MCF 10A (cell line): Measurements from ENCODE around the gene FGD4. TPM values are rescaled to one million over a fixed set of nuclear protein-coding genes. Genes with fewer than 3 reads are reported as not detected.

Source experiments
- BruUV-seq: library from RNA; stranded (reverse); fragments of 400-500 nt; replicated peaks from 2 replicates; lab custom pipeline; 2021; lab: Mats Ljungman, UMichigan
- CTCF ChIA-PET: fragments of 300-600 bp; sonication (Branson Sonifier 250); formaldehyde crosslinking; extraction: SDS; loops from one replicate; lab custom pipeline; 2021; ENCODE audit warnings: antibody characterized with exemption, inconsistent platforms; lab: Yijun Ruan, JAX
- POLR2A ChIA-PET: fragments of 300-600, 350-650 bp; sonication (Branson Sonifier 250); formaldehyde crosslinking; extraction: SDS; loops from one replicate; lab custom pipeline; 2020; ENCODE audit warnings: antibody characterized with exemption, inconsistent platforms; lab: Yijun Ruan, JAX
- DNase-seq: peaks from one replicate; pipeline ENCODE4 v3.0.0-alpha.2; 2018; ENCODE audit not compliant: unreplicated experiment
- H3K27ac Mint-ChIP-seq: one replicate; pipeline ENCODE4 v1.8.0; 2022; ENCODE audit warnings: mild to moderate bottlenecking, low read depth, mixed read lengths; ENCODE audit not compliant: unreplicated experiment
- H3K27me3 Mint-ChIP-seq: one replicate; pipeline ENCODE4 v1.8.0; 2022; ENCODE audit warnings: mixed read lengths; ENCODE audit not compliant: insufficient read depth, unreplicated experiment
- H3K36me3 Mint-ChIP-seq: one replicate; pipeline ENCODE4 v1.8.0; 2022; ENCODE audit warnings: mild to moderate bottlenecking, moderate library complexity, mixed read lengths; ENCODE audit not compliant: insufficient read depth, unreplicated experiment
- H3K4me1 Mint-ChIP-seq: one replicate; pipeline ENCODE4 v1.8.0; 2022; ENCODE audit warnings: mixed read lengths; ENCODE audit not compliant: insufficient read depth, unreplicated experiment
- H3K4me3 Mint-ChIP-seq: one replicate; pipeline ENCODE4 v1.8.0; 2022; ENCODE audit warnings: mild to moderate bottlenecking, moderate library complexity, mixed read lengths; ENCODE audit not compliant: unreplicated experiment
- H3K9me3 Mint-ChIP-seq: one replicate; pipeline ENCODE4 v1.8.0; 2022; ENCODE audit warnings: mixed read lengths; ENCODE audit not compliant: unreplicated experiment
- intact Hi-C: fragments of 100-400 bp; cut with micrococcal nuclease; formaldehyde crosslinking; loops from 2 replicates; pipeline ENCODE4 v1.14.1; 2022
- total RNA-seq: library from RNA; stranded (reverse); gene quantifications from 2 replicates; pipeline ENCODE4 v1.2.3, GENCODE V29; 2022
- TF ChIP-seq, protein P1 (sequence below): fragments of 200-600 bp; IDR thresholded peaks from one replicate; pipeline ENCODE4 v1.8.0; 2022; ENCODE audit warnings: antibody characterized with exemption, mild to moderate bottlenecking; ENCODE audit not compliant: unreplicated experiment

FGD4 gene
- total RNA-seq, 1 experiment from 2014 or later, result 34.7 TPM

GRCh38 chr12:32488132-32488531 lies 88.8 kb downstream of the FGD4 start:
- H3K4me1 Mint-ChIP-seq, result peaks cover 15% of the 10 kb centered on the region
- H3K27ac Mint-ChIP-seq, result no peak overlapping the region
- BruUV-seq, result no TSS peak
- ChIA-PET POLR2A (interaction anchor here (0.6 to 2.0 kb wide), 5 partner anchors 10 to 69 kb away, joined by 3 to 16 read pairs (median 5); no protein-coding TSS in a partner anchor), CTCF (interaction anchor here (0.6 to 1.7 kb wide), 6 partner anchors 22 to 169 kb away, joined by 3 to 5 read pairs (median 4); no protein-coding TSS in a partner anchor)
- no peaks in the 10 kb centered on the region for H3K9me3 Mint-ChIP-seq
- peaks cover 12% of the 10 kb centered on the region for H3K36me3 Mint-ChIP-seq
- no peaks in the 10 kb centered on the region for H3K27me3 Mint-ChIP-seq
- H3K4me3 Mint-ChIP-seq, result no peak overlapping the region
- intact Hi-C loops, result no loop called here
- TF ChIP-seq, protein P1, sequence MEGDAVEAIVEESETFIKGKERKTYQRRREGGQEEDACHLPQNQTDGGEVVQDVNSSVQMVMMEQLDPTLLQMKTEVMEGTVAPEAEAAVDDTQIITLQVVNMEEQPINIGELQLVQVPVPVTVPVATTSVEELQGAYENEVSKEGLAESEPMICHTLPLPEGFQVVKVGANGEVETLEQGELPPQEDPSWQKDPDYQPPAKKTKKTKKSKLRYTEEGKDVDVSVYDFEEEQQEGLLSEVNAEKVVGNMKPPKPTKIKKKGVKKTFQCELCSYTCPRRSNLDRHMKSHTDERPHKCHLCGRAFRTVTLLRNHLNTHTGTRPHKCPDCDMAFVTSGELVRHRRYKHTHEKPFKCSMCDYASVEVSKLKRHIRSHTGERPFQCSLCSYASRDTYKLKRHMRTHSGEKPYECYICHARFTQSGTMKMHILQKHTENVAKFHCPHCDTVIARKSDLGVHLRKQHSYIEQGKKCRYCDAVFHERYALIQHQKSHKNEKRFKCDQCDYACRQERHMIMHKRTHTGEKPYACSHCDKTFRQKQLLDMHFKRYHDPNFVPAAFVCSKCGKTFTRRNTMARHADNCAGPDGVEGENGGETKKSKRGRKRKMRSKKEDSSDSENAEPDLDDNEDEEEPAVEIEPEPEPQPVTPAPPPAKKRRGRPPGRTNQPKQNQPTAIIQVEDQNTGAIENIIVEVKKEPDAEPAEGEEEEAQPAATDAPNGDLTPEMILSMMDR, result no peak
- no peak for DNase-seq

GRCh38 chr12:32489070-32489469 lies 89.7 kb downstream of the FGD4 start:
- ChIA-PET POLR2A (interaction anchor here (0.9 to 1.3 kb wide), 2 partner anchors 36 to 40 kb away, joined by 3 read pairs; no protein-coding TSS in a partner anchor), CTCF (interaction anchor here (0.6 to 1.7 kb wide), 4 partner anchors 15 to 102 kb away, joined by 3 to 5 read pairs (median 4); no protein-coding TSS in a partner anchor)
- DNase-seq, result no peak
- Mint-ChIP-seq H3K4me3 (no peak overlapping the region), H3K27ac (no peak overlapping the region), H3K9me3 (no peaks in the 10 kb centered on the region), H3K4me1 (peaks cover 11% of the 10 kb centered on the region), H3K27me3 (no peaks in the 10 kb centered on the region), H3K36me3 (peaks cover 6% of the 10 kb centered on the region)
- intact Hi-C loops, result no loop called here
- no TSS peak for BruUV-seq
- TF ChIP-seq, protein P1, result no peak

- intact Hi-C loops, result no loop called here
- no TSS peak for BruUV-seq
- peaks cover 7% of the 10 kb centered on the region for H3K4me1 Mint-ChIP-seq
- TF ChIP-seq, protein P1, result no peak
- DNase-seq, result no peak
- H3K36me3 Mint-ChIP-seq, result peaks cover 5% of the 10 kb centered on the region
- CTCF ChIA-PET, result interaction anchor here (0.8 kb wide), 1 partner anchor 10 kb away, joined by 3 read pairs; no protein-coding TSS in a partner anchor
- H3K27ac Mint-ChIP-seq, result no peak overlapping the region
- no peaks in the 10 kb centered on the region for H3K27me3 Mint-ChIP-seq
- H3K4me3 Mint-ChIP-seq, result no peak overlapping the region
- POLR2A ChIA-PET, result interaction anchor here (0.5 to 0.9 kb wide), 3 partner anchors 11 to 132 kb away, joined by 3 read pairs; no protein-coding TSS in a partner anchor
- no peaks in the 10 kb centered on the region for H3K9me3 Mint-ChIP-seq
Measured at GRCh38 chr12:32490801-32491200, 91.4 kb downstream of the FGD4 start.

DNA sequence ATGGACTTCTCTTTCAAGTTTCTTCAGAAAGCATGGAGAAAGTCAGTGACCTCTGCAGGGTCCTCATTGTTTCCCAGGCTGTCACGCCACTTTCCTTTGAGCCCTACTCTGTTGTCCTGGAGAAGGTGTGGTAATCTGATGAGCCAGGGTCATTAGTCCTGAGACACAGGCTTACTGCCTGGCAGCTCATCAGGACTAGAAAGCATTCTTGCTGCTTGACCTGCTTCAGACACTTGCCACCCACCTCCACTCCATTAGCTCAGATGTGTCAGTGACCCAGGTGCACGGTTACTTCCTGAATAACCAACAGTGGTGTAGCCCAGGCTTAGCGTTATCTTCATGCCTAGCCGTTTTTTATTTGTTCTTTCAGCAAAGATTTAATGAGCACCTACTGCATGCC lies 93.9 kb downstream of the FGD4 start:
- no TSS peak for BruUV-seq
- Mint-ChIP-seq H3K36me3 (peaks cover 10% of the 10 kb centered on the region), H3K9me3 (no peaks in the 10 kb centered on the region), H3K4me3 (no peak overlapping the region), H3K27ac (no peak overlapping the region), H3K4me1 (peaks cover 4% of the 10 kb centered on the region), H3K27me3 (no peaks in the 10 kb centered on the region)
- TF ChIP-seq, protein P1, result no peak
- DNase-seq, result no peak
- intact Hi-C loops, result no loop called here
- ChIA-PET POLR2A (interaction anchor here (3.1 kb wide), 1 partner anchor 75 kb away, joined by 7 read pairs; no protein-coding TSS in a partner anchor), CTCF (interaction anchor here (0.8 to 1.0 kb wide), 3 partner anchors 20 to 68 kb away, joined by 3 read pairs; no protein-coding TSS in a partner anchor)
